Lung (tissue), 12 donors: ENCODE results near the gene TENM3. TPM values are rescaled to one million over a fixed set of nuclear protein-coding genes. Genes with fewer than 3 reads are reported as not detected.

Experiments
- ATAC-seq: fragments of 200-7000 bp; cut with Tn5 transposase; one replicate; pipeline ENCODE4 v1.9.1; 2020; ENCODE audit warnings: moderate number of reproducible peaks; ENCODE audit not compliant: insufficient read depth, low FRiP score
- DNase-seq, 3 donors: peaks; one replicate each; pipeline ENCODE4 v3.0.0-alpha.2; 2013 to 2017
- H3K27ac ChIP-seq, 2 donors: one replicate each; pipeline ENCODE4 v1.5.1; 2013; ENCODE audit warnings: mild to moderate bottlenecking in 2 of 2, moderate library complexity in 2 of 2, control low read depth in 1 of 2, inconsistent platforms in 1 of 2, low read depth in 1 of 2, low read length in 1 of 2
- H3K27me3 ChIP-seq, 3 donors: one replicate each; pipeline ENCODE4 v1.5.1; 2013; ENCODE audit warnings: low read length in 2 of 3; ENCODE audit not compliant: control insufficient read depth in 3 of 3, insufficient read depth in 3 of 3
- H3K36me3 ChIP-seq, 4 donors: one replicate each; pipeline ENCODE4 v1.5.1; 2013; ENCODE audit warnings: low read length in 4 of 4, mild to moderate bottlenecking in 1 of 4, moderate library complexity in 1 of 4; ENCODE audit not compliant: control insufficient read depth in 4 of 4, insufficient read depth in 4 of 4
- H3K4me1 ChIP-seq, 5 donors: one replicate each; pipeline ENCODE4 v1.5.1; 2013; ENCODE audit warnings: low read length in 5 of 5, mild to moderate bottlenecking in 2 of 5, moderate library complexity in 1 of 5; ENCODE audit not compliant: control insufficient read depth in 5 of 5, insufficient read depth in 5 of 5
- H3K4me3 ChIP-seq: one replicate; pipeline ENCODE4 v1.5.1; 2013; ENCODE audit warnings: mild to moderate bottlenecking, control low read depth, moderate library complexity
- H3K9ac ChIP-seq, 2 donors: one replicate each; pipeline ENCODE4 v1.5.1; 2013; ENCODE audit warnings: low read length in 2 of 2, control low read depth in 1 of 2; ENCODE audit not compliant: insufficient read depth in 1 of 2
- H3K9me3 ChIP-seq, 4 donors: one replicate each; pipeline ENCODE4 v1.5.1; 2013; ENCODE audit warnings: low read length in 3 of 4, mild to moderate bottlenecking in 1 of 4, moderate library complexity in 1 of 4; ENCODE audit not compliant: control insufficient read depth in 4 of 4, insufficient read depth in 3 of 4
- CTCF ChIP-seq: IDR thresholded peaks from 2 replicates; pipeline ENCODE4 v1.5.1; 2012; ENCODE audit warnings: mild to moderate bottlenecking; ENCODE audit errors: control extremely low read depth, extremely low read depth
- WGBS, 2 donors: extraction: QIAGEN DNeasy Blood & Tissue Kit; methylation state at CpG; one replicate each; pipeline ENCODE4 v1.1.7; 2013; 5-methylcytosine and 5-hydroxymethylcytosine counted together
- polyA plus RNA-seq, 2 donors: library from polyadenylated mRNA; stranded (reverse); fragments of 200-250 nt; gene quantifications; one replicate each; pipeline ENCODE4 v1.2.1, GENCODE V29; 2013
- total RNA-seq, 2 donors: library from RNA; depleted of rRNA in 1 of 2; stranded (reverse); fragments of >200 nt in 1 of 2; gene quantifications; one replicate each; pipeline ENCODE4 v1.2.1, GENCODE V29; 2014 to 2021
- donor health status: control.
- donor health status: control.
- donor health status: Bipolar disorder and iron deficiency.
- donor health status: healthy.
- donor health status: DM: yes; HTN: yes; CAD: no.

Gene TENM3
- total and polyA plus RNA-seq, 4 donors: 0.14 to 5.3 (median 2.2) TPM

DNA sequence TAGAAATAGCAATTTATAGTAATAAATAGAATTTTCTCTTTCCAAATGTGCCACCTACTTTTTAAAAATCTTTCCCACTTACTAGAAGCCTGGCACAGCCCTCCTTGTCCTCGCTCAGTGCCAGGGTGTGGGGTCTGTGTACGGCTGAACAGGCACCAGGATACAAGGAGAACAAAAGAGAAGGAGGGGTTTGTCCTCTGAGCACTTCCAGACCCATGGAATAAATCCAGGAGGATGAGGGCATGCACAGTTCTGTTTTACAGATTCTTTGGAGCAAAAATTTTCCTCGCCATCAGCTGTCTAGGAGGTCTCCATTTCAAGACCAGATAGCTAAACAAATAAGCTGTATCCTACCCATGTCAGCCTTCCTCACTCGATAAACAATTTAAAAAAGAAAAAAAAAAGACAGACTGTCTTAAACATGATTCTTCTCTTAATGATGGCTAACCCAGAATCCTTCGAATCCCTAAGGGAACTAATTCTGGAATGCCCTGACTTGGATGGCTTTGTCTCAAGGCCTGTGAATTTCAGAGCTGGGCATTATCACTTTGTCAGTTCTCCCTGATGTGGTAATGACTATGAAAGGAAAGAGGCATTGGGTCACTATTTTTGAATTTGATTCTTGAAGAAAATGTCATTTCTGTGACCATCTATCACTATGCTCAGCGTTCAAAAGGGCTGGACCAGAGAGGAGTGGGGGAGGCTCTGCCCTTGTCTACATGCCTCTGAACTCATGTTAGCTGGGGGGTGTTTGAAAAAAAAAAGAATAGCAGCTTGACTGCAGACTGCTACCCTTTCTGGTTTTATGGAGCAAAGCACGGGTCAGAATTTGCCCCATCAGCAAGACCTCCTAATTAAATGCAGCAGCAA lies 523.0 kb downstream of the TENM3 start:
- no peaks in the 10 kb centered on the region for H3K27me3 ChIP-seq
- no peak overlapping the region for H3K4me3 ChIP-seq
- no peak overlapping the region for H3K9ac ChIP-seq
- no peak for DNase-seq
- H3K27ac ChIP-seq: no peak overlapping the region
- no peak for ATAC-seq
- H3K9me3 ChIP-seq: no peaks in the 10 kb centered on the region
- no peaks in the 10 kb centered on the region for H3K36me3 ChIP-seq
- 83 to 87% methylated on average over 7 of the region's 7 CpGs for WGBS, 2 donors
- TF ChIP-seq CTCF: no peak
- H3K4me1 ChIP-seq: no peaks in the 10 kb centered on the region

- DNase-seq (no peak), ATAC-seq (no peak)
- Histone ChIP-seq H3K9me3 (no peaks in the 10 kb centered on the region), H3K27me3 (no peaks in the 10 kb centered on the region), H3K4me1 (no peaks in the 10 kb centered on the region), H3K4me3 (no peak overlapping the region), H3K36me3 (no peaks in the 10 kb centered on the region), H3K9ac (no peak overlapping the region), H3K27ac (no peak overlapping the region)
- no peak for TF ChIP-seq CTCF
- WGBS, 2 donors: 93 to 97% methylated on average over 5 of the region's 5 CpGs
These were observed 523.7 kb downstream of the TENM3 start for GRCh38 chr4:182766857-182767250.

DNA sequence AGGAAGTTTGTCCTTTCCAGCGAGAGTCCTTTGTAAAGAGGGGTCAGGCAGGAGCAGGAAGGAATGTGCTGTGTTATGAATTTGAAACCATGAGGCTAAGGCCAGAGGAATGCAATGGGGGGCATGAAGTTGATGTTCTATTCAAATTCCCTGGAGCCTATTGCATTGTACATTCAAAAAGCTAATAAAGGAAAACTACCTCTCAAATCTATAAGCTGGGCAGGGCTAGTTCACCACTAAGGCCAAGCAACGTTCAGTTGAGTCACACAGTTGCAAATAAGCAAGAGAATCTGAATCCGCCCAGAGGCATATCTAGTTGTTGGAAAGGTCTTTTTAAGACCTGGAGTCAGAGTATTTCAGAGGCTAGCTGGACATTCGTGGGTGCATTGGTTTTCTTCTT lies 525.6 kb downstream of the TENM3 start:
- H3K27ac ChIP-seq: no peak overlapping the region
- ATAC-seq (no peak), DNase-seq (no peak)
- WGBS, 2 donors: 81 to 86% methylated on average over 4 of the region's 4 CpGs
- H3K27me3 ChIP-seq: no peaks in the 10 kb centered on the region
- no peaks in the 10 kb centered on the region for H3K4me1 ChIP-seq
- no peaks in the 10 kb centered on the region for H3K36me3 ChIP-seq
- H3K9me3 ChIP-seq: no peaks in the 10 kb centered on the region
- no peak overlapping the region for H3K4me3 ChIP-seq
- H3K9ac ChIP-seq: no peak overlapping the region
- no peak for TF ChIP-seq CTCF
